ENCODE results near the gene MGAT5.

The MGAT5 gene

GRCh38 chr2:134324947-134325346 lies 71.1 kb downstream of the MGAT5 start:
- Histone ChIP-seq H4K20me1 (ENCODE audit: insufficient read depth, low read length) (no peaks in the 10 kb centered on the region), H3K4me3 (ENCODE audit: low read length) (no peak overlapping the region), H3K27me3 (ENCODE audit: low read depth, low read length) (no peaks in the 10 kb centered on the region), H3K4me2 (ENCODE audit: low read length) (no peak overlapping the region), H2AFZ (ENCODE audit: low read depth, low read length) (no peak overlapping the region), H3K79me2 (ENCODE audit: low read length) (no peaks in the 10 kb centered on the region), H3K27ac (ENCODE audit: low read length) (no peak overlapping the region), H3K4me1 (ENCODE audit: low read length) (0 out of 2 replicates have a peak, but pooled peaks cover 5% of the 10 kb centered on the region), H3K9me3 (ENCODE audit: insufficient read depth, low read length) (no peaks in the 10 kb centered on the region), H3K36me3 (replicated peaks; ENCODE audit: low read depth, low read length) (no peaks in the 10 kb centered on the region), H3K9ac (ENCODE audit: low read length) (no peak overlapping the region)
- TF ChIP-seq EZH2phosphoT487 (IDR thresholded peaks at IDR 0.05; ENCODE audit: low read depth) (no peak), CTCF (IDR thresholded peaks at IDR 0.05; ENCODE audit: low read depth, low read length) (no peak)

GRCh38 chr2:134325696-134326095 lies 71.8 kb downstream of the MGAT5 start:
- Histone ChIP-seq H3K9me3 (ENCODE audit: insufficient read depth, low read length) (no peaks in the 10 kb centered on the region), H3K27ac (ENCODE audit: low read length) (no peak overlapping the region), H3K27me3 (ENCODE audit: low read depth, low read length) (no peaks in the 10 kb centered on the region), H3K36me3 (replicated peaks; ENCODE audit: low read depth, low read length) (no peaks in the 10 kb centered on the region), H2AFZ (ENCODE audit: low read depth, low read length) (no peak overlapping the region), H3K4me1 (ENCODE audit: low read length) (0 out of 2 replicates have a peak, but pooled peaks cover 5% of the 10 kb centered on the region), H3K4me3 (ENCODE audit: low read length) (no peak overlapping the region), H3K4me2 (ENCODE audit: low read length) (no peak overlapping the region), H3K9ac (ENCODE audit: low read length) (no peak overlapping the region), H3K79me2 (ENCODE audit: low read length) (no peaks in the 10 kb centered on the region), H4K20me1 (ENCODE audit: insufficient read depth, low read length) (no peaks in the 10 kb centered on the region)
- TF ChIP-seq CTCF (IDR thresholded peaks at IDR 0.05; ENCODE audit: low read depth, low read length) = no peak
- no peak for TF ChIP-seq EZH2phosphoT487 (IDR thresholded peaks at IDR 0.05; ENCODE audit: low read depth)

GRCh38 chr2:134327367-134327766 lies 73.5 kb downstream of the MGAT5 start:
- no peak overlapping the region for H3K4me2 ChIP-seq (ENCODE audit: low read length)
- 0 out of 2 replicates have a peak, but pooled peaks cover 3% of the 10 kb centered on the region for H3K4me1 ChIP-seq (ENCODE audit: low read length)
- H3K79me2 ChIP-seq (ENCODE audit: low read length) = no peaks in the 10 kb centered on the region
- no peak overlapping the region for H3K27ac ChIP-seq (ENCODE audit: low read length)
- no peak overlapping the region for H2AFZ ChIP-seq (ENCODE audit: low read depth, low read length)
- no peak overlapping the region for H3K4me3 ChIP-seq (ENCODE audit: low read length)
- H3K27me3 ChIP-seq (ENCODE audit: low read depth, low read length) = no peaks in the 10 kb centered on the region
- H4K20me1 ChIP-seq (ENCODE audit: insufficient read depth, low read length) = no peaks in the 10 kb centered on the region
- H3K36me3 ChIP-seq (replicated peaks; ENCODE audit: low read depth, low read length) = no peaks in the 10 kb centered on the region
- TF ChIP-seq CTCF (IDR thresholded peaks at IDR 0.05; ENCODE audit: low read depth, low read length) = no peak
- TF ChIP-seq EZH2phosphoT487 (IDR thresholded peaks at IDR 0.05; ENCODE audit: low read depth) = no peak
- H3K9ac ChIP-seq (ENCODE audit: low read length) = no peak overlapping the region
- no peaks in the 10 kb centered on the region for H3K9me3 ChIP-seq (ENCODE audit: insufficient read depth, low read length)

GRCh38 chr2:134331081-134331480 lies 77.2 kb downstream of the MGAT5 start:
- H3K4me2 ChIP-seq (ENCODE audit: low read length) = no peak overlapping the region
- H3K27ac ChIP-seq (ENCODE audit: low read length) = no peak overlapping the region
- H3K9ac ChIP-seq (ENCODE audit: low read length) = no peak overlapping the region
- no peaks in the 10 kb centered on the region; the same call in 1 of the 2 replicates for H4K20me1 ChIP-seq (ENCODE audit: insufficient read depth, low read length)
- no peaks in the 10 kb centered on the region for H3K79me2 ChIP-seq (ENCODE audit: low read length)
- TF ChIP-seq EZH2phosphoT487 (IDR thresholded peaks at IDR 0.05; ENCODE audit: low read depth) (no peak), CTCF (IDR thresholded peaks at IDR 0.05; ENCODE audit: low read depth, low read length) (no peak)
- no peak overlapping the region for H2AFZ ChIP-seq (ENCODE audit: low read depth, low read length)
- H3K9me3 ChIP-seq (ENCODE audit: insufficient read depth, low read length) = no peaks in the 10 kb centered on the region
- H3K4me3 ChIP-seq (ENCODE audit: low read length) = no peak overlapping the region
- peaks cover 16% of the 10 kb centered on the region for H3K4me1 ChIP-seq (ENCODE audit: low read length)
- H3K36me3 ChIP-seq (replicated peaks; ENCODE audit: low read depth, low read length) = no peaks in the 10 kb centered on the region
- H3K27me3 ChIP-seq (ENCODE audit: low read depth, low read length) = 0 out of 2 replicates have a peak, but pooled peaks cover 4% of the 10 kb centered on the region

Data from OCI-LY3 (cell line).